K562 (cell line): ENCODE data around the gene NBEAL2. TPM values are rescaled to one million over a fixed set of nuclear protein-coding genes. Genes with fewer than 3 reads are reported as not detected.

Source experiments
- CBX2 ChIP-seq: fragments of 200-600 bp; sonication (generic); IDR thresholded peaks from one replicate; pipeline ENCODE4 v1.6.1; 2012; ENCODE audit warnings: mild to moderate bottlenecking, low read length, inconsistent platforms; ENCODE audit not compliant: insufficient read depth, poor library complexity, severe bottlenecking
- ELF1 ChIP-seq: fragments of 200-800 bp; sonication (Bioruptor generic); IDR thresholded peaks from 2 replicates; pipeline ENCODE4 v1.6.1; 2016; ENCODE audit warnings: missing genetic modification characterization, missing compliant biosample characterization
- KAT7 ChIP-seq: sonication (generic); formaldehyde crosslinking; IDR thresholded peaks from 2 replicates; pipeline ENCODE4 v1.8.0; 2022; ENCODE audit warnings: missing genetic modification reagents, mild to moderate bottlenecking, borderline replicate concordance
- MCM5 ChIP-seq: fragments of 450-650 bp; IDR thresholded peaks from 2 replicates; pipeline ENCODE4 v1.6.1; 2016; ENCODE audit warnings: low read depth
- MCM7 ChIP-seq, 2 experiments: fragments of 450-650 bp; IDR thresholded peaks; 2 replicates each; pipeline ENCODE4 v1.6.1; 2016 to 2018
- POLR2G ChIP-seq: fragments of 200-400 bp; formaldehyde crosslinking; IDR thresholded peaks from 2 replicates; pipeline ENCODE4 v1.6.1; 2017; ENCODE audit warnings: low read depth, mild to moderate bottlenecking, antibody characterized with exemption, low read length, moderate library complexity
- SAFB ChIP-seq: fragments of 200-400 bp; formaldehyde crosslinking; IDR thresholded peaks from 2 replicates; pipeline ENCODE4 v1.6.1; 2017; ENCODE audit warnings: low read depth, low read length, borderline replicate concordance
- XRCC5 ChIP-seq: fragments of 200-400 bp; formaldehyde crosslinking; IDR thresholded peaks from 2 replicates; pipeline ENCODE4 v1.6.1; 2017; ENCODE audit warnings: low read depth, mild to moderate bottlenecking, low read length
- ZNF12 ChIP-seq: sonication (generic); formaldehyde crosslinking; IDR thresholded peaks from 2 replicates; pipeline ENCODE4 v1.4.0; 2020; ENCODE audit warnings: mild to moderate bottlenecking, missing genetic modification reagents
- ZNF143 ChIP-seq: sonication (generic); formaldehyde crosslinking; IDR thresholded peaks from 2 replicates; pipeline ENCODE4 v1.9.0; 2022; ENCODE audit warnings: mild to moderate bottlenecking, missing genetic modification reagents
- ZNF354B ChIP-seq: fragments of 250-450 bp; sonication (Bioruptor Pico); IDR thresholded peaks from 2 replicates; pipeline ENCODE4 v1.4.0; 2020
- ZNF668 ChIP-seq: fragments of 250-450 bp; sonication (Bioruptor Pico); IDR thresholded peaks from 2 replicates; pipeline ENCODE4 v1.8.0; 2022; ENCODE audit warnings: mild to moderate bottlenecking, inconsistent platforms
- polyA plus RNA-seq, 8 experiments: library from polyadenylated mRNA; depleted of rRNA in 4 of 8; stranded (reverse) in 5 of 8; unstranded in 3 of 8; fragments of >200 nt; fragmentation: Nextera tagmentation in 2 of 8; fragmentation: Illumina TruSeq in 1 of 8; extraction: Ambion mirVana in 2 of 8; extraction: Trizol in 1 of 8; gene quantifications; 2 replicates each; pipeline versions ENCODE4 v1.2.1 to v1.2.3, GENCODE V29; 2011 to 2014; ENCODE audit warnings: inconsistent platforms in 1 of 8, missing spikeins in 1 of 8
- total RNA-seq, 7 experiments: library from RNA; depleted of rRNA in 6 of 7; stranded (reverse); fragments of >200 nt in 6 of 7; fragmentation: Illumina TruSeq in 2 of 7; extraction: Trizol in 2 of 7; gene quantifications; 2 replicates each; pipeline versions ENCODE4 v1.2.1 to v1.2.3, GENCODE V29; 2011 to 2021; ENCODE audit warnings: low replicate concordance in 1 of 7
- TF ChIP-seq, protein P1 (sequence below), 2 experiments: fragments of 450-650 bp; formaldehyde crosslinking in 1 of 2; IDR thresholded peaks; 2 replicates each; pipeline versions ENCODE4 v1.4.0 to v1.6.1; 2014 to 2020; ENCODE audit warnings: mild to moderate bottlenecking in 2 of 2, borderline replicate concordance in 1 of 2, low read depth in 1 of 2
- TF ChIP-seq, protein P2 (sequence below): fragments of 450-650 bp; IDR thresholded peaks from 2 replicates; pipeline ENCODE4 v1.6.1; 2017; ENCODE audit warnings: antibody characterized with exemption, mild to moderate bottlenecking
- TF ChIP-seq, protein P3 (sequence below): IDR thresholded peaks from 2 replicates; pipeline ENCODE4 v1.6.1; 2016; ENCODE audit warnings: missing genetic modification characterization, missing compliant biosample characterization

NBEAL2 gene
- total and polyA plus RNA-seq, 9 of the 15 experiments (the other 6 are each of a cell fraction or from before 2014, with no cell fraction given) = 0.06 to 114 (median 29.6) TPM

DNA sequence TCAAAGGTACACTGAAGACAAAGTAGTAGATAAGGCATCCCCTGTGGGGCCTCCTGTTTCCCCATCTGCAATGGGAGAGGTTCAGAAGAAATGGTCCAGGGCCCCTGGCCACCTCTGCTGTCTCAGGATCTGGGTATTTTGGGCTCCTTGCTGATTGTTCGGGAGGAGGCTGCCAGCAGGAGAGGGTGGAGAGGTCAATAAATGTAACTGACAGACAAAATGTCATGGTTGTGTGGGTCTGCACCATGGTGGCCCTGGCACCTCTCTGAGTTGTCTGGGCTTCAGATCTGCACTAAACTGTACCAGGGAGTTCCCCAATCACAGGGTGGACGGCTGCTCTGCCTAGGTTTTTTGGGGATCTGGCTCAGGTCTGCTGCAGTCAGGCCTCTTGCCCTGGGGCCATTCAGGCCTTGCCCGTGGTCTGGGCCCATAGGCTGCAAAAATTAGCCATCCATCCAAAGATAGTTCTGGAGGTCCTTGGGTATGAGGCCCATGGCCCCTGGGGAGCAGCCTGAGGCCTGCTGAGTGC, 7.4 kb downstream of the NBEAL2 start (continued):
- TF ChIP-seq ZNF12 (CRISPR knock-in tag) = no peak
- no peak for TF ChIP-seq SAFB
- no peak for TF ChIP-seq XRCC5
- no peak for TF ChIP-seq CBX2
- 0 out of 2 replicates have a peak, but pooled peaks have one; percentile 8 for TF ChIP-seq ZNF143 (CRISPR knock-in tag)
- TF ChIP-seq, protein P1, sequence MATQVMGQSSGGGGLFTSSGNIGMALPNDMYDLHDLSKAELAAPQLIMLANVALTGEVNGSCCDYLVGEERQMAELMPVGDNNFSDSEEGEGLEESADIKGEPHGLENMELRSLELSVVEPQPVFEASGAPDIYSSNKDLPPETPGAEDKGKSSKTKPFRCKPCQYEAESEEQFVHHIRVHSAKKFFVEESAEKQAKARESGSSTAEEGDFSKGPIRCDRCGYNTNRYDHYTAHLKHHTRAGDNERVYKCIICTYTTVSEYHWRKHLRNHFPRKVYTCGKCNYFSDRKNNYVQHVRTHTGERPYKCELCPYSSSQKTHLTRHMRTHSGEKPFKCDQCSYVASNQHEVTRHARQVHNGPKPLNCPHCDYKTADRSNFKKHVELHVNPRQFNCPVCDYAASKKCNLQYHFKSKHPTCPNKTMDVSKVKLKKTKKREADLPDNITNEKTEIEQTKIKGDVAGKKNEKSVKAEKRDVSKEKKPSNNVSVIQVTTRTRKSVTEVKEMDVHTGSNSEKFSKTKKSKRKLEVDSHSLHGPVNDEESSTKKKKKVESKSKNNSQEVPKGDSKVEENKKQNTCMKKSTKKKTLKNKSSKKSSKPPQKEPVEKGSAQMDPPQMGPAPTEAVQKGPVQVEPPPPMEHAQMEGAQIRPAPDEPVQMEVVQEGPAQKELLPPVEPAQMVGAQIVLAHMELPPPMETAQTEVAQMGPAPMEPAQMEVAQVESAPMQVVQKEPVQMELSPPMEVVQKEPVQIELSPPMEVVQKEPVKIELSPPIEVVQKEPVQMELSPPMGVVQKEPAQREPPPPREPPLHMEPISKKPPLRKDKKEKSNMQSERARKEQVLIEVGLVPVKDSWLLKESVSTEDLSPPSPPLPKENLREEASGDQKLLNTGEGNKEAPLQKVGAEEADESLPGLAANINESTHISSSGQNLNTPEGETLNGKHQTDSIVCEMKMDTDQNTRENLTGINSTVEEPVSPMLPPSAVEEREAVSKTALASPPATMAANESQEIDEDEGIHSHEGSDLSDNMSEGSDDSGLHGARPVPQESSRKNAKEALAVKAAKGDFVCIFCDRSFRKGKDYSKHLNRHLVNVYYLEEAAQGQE (IDR thresholded peaks at IDR 0.05; ENCODE audit: borderline replicate concordance) = no peak
- TF ChIP-seq, protein P1 (CRISPR knock-in tag; IDR thresholded peaks at IDR 0.05; ENCODE audit: low read depth) = no peak
- no peak for TF ChIP-seq ZNF668 (CRISPR knock-in tag)
- no peak for TF ChIP-seq ELF1 (tag)
- TF ChIP-seq POLR2G = no peak
- TF ChIP-seq ZNF354B (CRISPR knock-in tag) = no peak
- no peak for TF ChIP-seq KAT7 (CRISPR knock-in tag)
- no peak for TF ChIP-seq MCM5
- TF ChIP-seq, protein P2, sequence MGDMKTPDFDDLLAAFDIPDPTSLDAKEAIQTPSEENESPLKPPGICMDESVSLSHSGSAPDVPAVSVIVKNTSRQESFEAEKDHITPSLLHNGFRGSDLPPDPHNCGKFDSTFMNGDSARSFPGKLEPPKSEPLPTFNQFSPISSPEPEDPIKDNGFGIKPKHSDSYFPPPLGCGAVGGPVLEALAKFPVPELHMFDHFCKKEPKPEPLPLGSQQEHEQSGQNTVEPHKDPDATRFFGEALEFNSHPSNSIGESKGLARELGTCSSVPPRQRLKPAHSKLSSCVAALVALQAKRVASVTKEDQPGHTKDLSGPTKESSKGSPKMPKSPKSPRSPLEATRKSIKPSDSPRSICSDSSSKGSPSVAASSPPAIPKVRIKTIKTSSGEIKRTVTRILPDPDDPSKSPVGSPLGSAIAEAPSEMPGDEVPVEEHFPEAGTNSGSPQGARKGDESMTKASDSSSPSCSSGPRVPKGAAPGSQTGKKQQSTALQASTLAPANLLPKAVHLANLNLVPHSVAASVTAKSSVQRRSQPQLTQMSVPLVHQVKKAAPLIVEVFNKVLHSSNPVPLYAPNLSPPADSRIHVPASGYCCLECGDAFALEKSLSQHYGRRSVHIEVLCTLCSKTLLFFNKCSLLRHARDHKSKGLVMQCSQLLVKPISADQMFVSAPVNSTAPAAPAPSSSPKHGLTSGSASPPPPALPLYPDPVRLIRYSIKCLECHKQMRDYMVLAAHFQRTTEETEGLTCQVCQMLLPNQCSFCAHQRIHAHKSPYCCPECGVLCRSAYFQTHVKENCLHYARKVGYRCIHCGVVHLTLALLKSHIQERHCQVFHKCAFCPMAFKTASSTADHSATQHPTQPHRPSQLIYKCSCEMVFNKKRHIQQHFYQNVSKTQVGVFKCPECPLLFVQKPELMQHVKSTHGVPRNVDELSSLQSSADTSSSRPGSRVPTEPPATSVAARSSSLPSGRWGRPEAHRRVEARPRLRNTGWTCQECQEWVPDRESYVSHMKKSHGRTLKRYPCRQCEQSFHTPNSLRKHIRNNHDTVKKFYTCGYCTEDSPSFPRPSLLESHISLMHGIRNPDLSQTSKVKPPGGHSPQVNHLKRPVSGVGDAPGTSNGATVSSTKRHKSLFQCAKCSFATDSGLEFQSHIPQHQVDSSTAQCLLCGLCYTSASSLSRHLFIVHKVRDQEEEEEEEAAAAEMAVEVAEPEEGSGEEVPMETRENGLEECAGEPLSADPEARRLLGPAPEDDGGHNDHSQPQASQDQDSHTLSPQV = peak; percentile 33; the same call in 1 of the 2 replicates
- TF ChIP-seq MCM7 (IDR thresholded peaks at IDR 0.05) = no peak
- TF ChIP-seq, protein P3, sequence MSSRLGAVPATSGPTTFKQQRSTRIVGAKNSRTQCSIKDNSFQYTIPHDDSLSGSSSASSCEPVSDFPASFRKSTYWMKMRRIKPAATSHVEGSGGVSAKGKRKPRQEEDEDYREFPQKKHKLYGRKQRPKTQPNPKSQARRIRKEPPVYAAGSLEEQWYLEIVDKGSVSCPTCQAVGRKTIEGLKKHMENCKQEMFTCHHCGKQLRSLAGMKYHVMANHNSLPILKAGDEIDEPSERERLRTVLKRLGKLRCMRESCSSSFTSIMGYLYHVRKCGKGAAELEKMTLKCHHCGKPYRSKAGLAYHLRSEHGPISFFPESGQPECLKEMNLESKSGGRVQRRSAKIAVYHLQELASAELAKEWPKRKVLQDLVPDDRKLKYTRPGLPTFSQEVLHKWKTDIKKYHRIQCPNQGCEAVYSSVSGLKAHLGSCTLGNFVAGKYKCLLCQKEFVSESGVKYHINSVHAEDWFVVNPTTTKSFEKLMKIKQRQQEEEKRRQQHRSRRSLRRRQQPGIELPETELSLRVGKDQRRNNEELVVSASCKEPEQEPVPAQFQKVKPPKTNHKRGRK (tag) = no peak
